ENCODE measurements around the gene HECA. TPM values are rescaled to one million over a fixed set of nuclear protein-coding genes. Genes with fewer than 3 reads are reported as not detected.

The HECA gene
- total and polyA plus RNA-seq, 2 of the 4 experiments (the other 2 are of a cell fraction): 3.1 to 4.3 TPM

DNA sequence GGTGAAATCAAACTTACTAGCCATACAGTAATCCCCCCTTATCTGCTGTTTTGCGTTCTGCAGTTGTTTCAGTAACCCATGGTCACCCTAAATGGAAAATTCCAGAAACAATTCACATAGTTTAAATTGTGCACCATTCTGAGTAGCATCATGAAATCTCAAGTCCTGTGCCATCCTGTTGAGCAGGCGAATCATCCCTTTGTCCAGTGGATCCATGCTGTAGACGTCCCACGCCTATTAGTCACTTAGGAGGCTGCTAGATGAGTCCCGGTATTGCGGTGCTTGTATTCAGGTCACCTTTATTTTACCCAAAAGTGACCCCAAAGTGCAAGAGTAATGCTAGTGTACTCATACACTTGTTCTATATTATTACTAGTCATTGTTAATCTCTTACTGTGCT is 46.4 kb downstream of the HECA start:
- Histone ChIP-seq H3K23ac (ENCODE audit: low read depth, low read length) (no peak overlapping the region), H4K5ac (ENCODE audit: low read depth, low read length) (no peak overlapping the region), H4K8ac (ENCODE audit: low read depth in 2 of 2, low read length in 2 of 2) (no peak overlapping the region), H2AK5ac (ENCODE audit: low read depth, low read length) (no peak overlapping the region), H2BK15ac (ENCODE audit: low read depth, low read length) (no peak overlapping the region), H3K4me3 (ENCODE audit: insufficient read depth, low read depth, low read length) (no peak overlapping the region), H3K9me3 (ENCODE audit: control insufficient read depth, insufficient read depth, low read length) (no peaks in the 10 kb centered on the region), H2BK120ac (ENCODE audit: low read depth, low read length) (no peak overlapping the region), H3K27ac (ENCODE audit: insufficient read depth, low read length) (no peak overlapping the region), H3K79me1 (ENCODE audit: low read depth in 1 of 2, low read length in 2 of 2) (no peaks in the 10 kb centered on the region), H3K4ac (ENCODE audit: low read depth, low read length) (no peak overlapping the region), H3K27me3 (ENCODE audit: control insufficient read depth, insufficient read depth, low read length) (no peaks in the 10 kb centered on the region), H3K36me3 (ENCODE audit: control insufficient read depth, insufficient read depth, low read length) (peaks cover 4% of the 10 kb centered on the region), H3K4me2 (ENCODE audit: low read depth, low read length) (no peak overlapping the region), H2BK5ac (ENCODE audit: low read depth, low read length, poor library complexity, severe bottlenecking) (no peak overlapping the region), H3K18ac (ENCODE audit: low read depth, low read length) (no peak overlapping the region), H4K91ac (ENCODE audit: insufficient read depth, low read depth, low read length) (no peak overlapping the region), H3K9me1 (ENCODE audit: insufficient read depth, low read length) (no peaks in the 10 kb centered on the region), H2AK9ac (replicated peaks; ENCODE audit: low read depth, low read length, poor library complexity) (no peak overlapping the region), H3K14ac (replicated peaks; ENCODE audit: low read depth, low read length) (no peak overlapping the region), H2AFZ (replicated peaks; ENCODE audit: low read length, poor library complexity) (no peak overlapping the region), H3K4me1 (ENCODE audit: control insufficient read depth, insufficient read depth, low read length) (no peaks in the 10 kb centered on the region), H2BK20ac (ENCODE audit: low read depth, low read length) (no peak overlapping the region), H3K56ac (ENCODE audit: extremely low read depth, insufficient read depth, low read length) (no peak overlapping the region), H4K20me1 (ENCODE audit: insufficient read depth, low read length) (no peaks in the 10 kb centered on the region), H3K9ac (ENCODE audit: low read depth, low read length) (no peak overlapping the region)
- intact Hi-C loops (cut with micrococcal nuclease) (no loop called here), dilution Hi-C loops (cut with HindIII; ENCODE audit: low sequenced_read_pairs, unreplicated experiment) (no loop called here), in situ Hi-C loops (cut with MboI; ENCODE audit: low sequenced_read_pairs) (no loop called here)
- DNase-seq: no peak
- ChIA-PET POLR2A (ENCODE audit: unreplicated experiment) (no interaction called here), CTCF (no interaction called here)
- no peak for TF ChIP-seq POLR2A (IDR thresholded peaks at IDR 0.05; ENCODE audit: low read depth, low read length)
- TF ChIP-seq USF2 (IDR thresholded peaks at IDR 0.05; ENCODE audit: low read depth, low read length): no peak
- no peak for TF ChIP-seq CEBPB (IDR thresholded peaks at IDR 0.05; ENCODE audit: low read depth, low read length)
- TF ChIP-seq BHLHE40 (IDR thresholded peaks at IDR 0.05; ENCODE audit: low read depth, low read length): no peak
- TF ChIP-seq, protein P1, sequence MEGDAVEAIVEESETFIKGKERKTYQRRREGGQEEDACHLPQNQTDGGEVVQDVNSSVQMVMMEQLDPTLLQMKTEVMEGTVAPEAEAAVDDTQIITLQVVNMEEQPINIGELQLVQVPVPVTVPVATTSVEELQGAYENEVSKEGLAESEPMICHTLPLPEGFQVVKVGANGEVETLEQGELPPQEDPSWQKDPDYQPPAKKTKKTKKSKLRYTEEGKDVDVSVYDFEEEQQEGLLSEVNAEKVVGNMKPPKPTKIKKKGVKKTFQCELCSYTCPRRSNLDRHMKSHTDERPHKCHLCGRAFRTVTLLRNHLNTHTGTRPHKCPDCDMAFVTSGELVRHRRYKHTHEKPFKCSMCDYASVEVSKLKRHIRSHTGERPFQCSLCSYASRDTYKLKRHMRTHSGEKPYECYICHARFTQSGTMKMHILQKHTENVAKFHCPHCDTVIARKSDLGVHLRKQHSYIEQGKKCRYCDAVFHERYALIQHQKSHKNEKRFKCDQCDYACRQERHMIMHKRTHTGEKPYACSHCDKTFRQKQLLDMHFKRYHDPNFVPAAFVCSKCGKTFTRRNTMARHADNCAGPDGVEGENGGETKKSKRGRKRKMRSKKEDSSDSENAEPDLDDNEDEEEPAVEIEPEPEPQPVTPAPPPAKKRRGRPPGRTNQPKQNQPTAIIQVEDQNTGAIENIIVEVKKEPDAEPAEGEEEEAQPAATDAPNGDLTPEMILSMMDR (conservative IDR thresholded peaks at IDR 0.05; ENCODE audit: low read depth, low read length): no peak
- TF ChIP-seq MAZ (IDR thresholded peaks at IDR 0.05; ENCODE audit: borderline replicate concordance, low read depth, low read length): no peak
- TF ChIP-seq, protein P2, sequence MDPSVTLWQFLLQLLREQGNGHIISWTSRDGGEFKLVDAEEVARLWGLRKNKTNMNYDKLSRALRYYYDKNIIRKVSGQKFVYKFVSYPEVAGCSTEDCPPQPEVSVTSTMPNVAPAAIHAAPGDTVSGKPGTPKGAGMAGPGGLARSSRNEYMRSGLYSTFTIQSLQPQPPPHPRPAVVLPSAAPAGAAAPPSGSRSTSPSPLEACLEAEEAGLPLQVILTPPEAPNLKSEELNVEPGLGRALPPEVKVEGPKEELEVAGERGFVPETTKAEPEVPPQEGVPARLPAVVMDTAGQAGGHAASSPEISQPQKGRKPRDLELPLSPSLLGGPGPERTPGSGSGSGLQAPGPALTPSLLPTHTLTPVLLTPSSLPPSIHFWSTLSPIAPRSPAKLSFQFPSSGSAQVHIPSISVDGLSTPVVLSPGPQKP (IDR thresholded peaks at IDR 0.05; ENCODE audit: borderline replicate concordance, low read depth, low read length): no peak
- TF ChIP-seq RCOR1 (IDR thresholded peaks at IDR 0.05; ENCODE audit: insufficient replicate concordance, low read length): no peak
- TF ChIP-seq RAD21 (IDR thresholded peaks at IDR 0.05; ENCODE audit: low read length): no peak
- TF ChIP-seq SMC3 (IDR thresholded peaks at IDR 0.05; ENCODE audit: low read depth, low read length): no peak
- no peak for TF ChIP-seq CHD1 (IDR thresholded peaks at IDR 0.05; ENCODE audit: low read depth, low read length)
- TF ChIP-seq MXI1 (IDR thresholded peaks at IDR 0.05; ENCODE audit: borderline replicate concordance, low read depth, low read length): no peak
- WGBS, 2 experiments (ENCODE audit: extremely low coverage in 2 of 2, insufficient read length in 1 of 2): 100% methylated on average over 1 of the region's 6 CpGs; no CpG with 5 or more reads in 1 of the 2 experiments
- no TSS peak for BruUV-seq (replicated peaks)
- ATAC-seq (ENCODE audit: low read depth): no peak
